Activated naive CD4-positive, alpha-beta T cell (primary cell): Measurements from ENCODE around the gene NECAB2.

Experiments
- DNase-seq, 4 experiments: peaks; one replicate each; lab custom pipeline; 2025; lab: John Stamatoyannopoulos, UW

Gene NECAB2

GRCh38 chr16:83992624-83993023 lies 24.6 kb downstream of the NECAB2 start:
- DNase-seq = no peak

GRCh38 chr16:83994087-83994486 lies 26.0 kb downstream of the NECAB2 start:
- DNase-seq = no peak

DNA sequence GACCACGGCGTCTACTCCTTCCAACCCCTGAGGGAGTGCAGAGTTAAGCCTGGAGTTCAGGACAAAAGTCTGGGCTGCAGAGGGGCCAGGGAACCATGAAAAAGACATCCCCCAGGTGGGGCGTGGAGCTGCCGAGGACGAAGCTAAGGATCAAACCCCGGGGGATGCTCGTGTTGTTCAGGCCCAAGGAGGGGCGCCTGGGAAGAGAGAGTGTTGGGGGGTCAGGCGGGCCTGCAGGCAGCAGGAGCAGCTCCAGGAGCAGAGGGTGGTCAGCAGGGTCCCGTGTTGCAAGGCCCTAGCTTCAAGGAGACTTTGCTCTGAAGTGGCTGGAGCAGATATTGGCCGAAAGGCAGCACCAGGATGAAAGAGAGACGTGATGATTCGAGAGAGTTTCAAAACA lies 26.7 kb downstream of the NECAB2 start:
- no peak for DNase-seq

DNA sequence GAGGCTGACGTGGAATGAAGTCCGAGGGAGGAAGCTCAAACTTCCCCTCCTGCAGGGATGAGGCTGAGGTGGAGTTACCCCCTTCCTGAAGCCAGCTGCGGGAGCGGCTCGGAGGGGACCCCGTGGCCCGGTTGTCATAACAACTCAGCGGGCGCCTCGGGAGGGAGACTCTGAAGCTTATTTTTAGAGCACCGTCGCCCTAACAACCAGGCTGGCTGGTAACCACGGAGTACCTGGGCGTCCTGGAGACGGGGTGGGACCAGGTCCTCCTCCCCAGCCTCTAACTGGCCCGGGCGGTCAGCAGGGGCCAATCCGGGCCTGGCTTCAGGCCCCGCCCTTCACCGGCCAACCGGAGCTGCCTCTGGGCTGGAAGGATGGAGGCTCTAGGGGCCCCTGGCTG lies 27.7 kb downstream of the NECAB2 start:
- DNase-seq = no peak

- no peak for DNase-seq
Measured at GRCh38 chr16:83996481-83997252, 28.6 kb downstream of the NECAB2 start.

DNA sequence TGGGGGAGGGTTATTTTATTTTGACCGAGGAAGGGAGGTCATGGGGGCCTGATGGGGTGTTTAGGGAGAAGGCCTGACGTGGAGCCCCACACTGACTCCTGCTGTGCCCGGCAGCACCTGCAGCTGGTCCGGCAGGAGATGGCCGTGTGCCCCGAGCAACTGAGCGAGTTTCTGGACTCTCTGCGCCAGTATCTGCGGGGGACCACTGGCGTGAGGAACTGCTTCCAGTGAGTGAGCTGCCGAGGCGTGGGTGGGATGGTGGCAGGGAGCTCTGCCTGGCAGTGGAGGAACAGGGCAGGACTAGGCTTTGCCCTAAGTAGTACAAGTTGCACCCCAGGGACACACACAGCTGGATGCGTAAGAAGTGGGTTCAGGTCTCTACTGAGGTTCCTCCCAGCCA lies 30.0 kb downstream of the NECAB2 start:
- no peak for DNase-seq

DNA sequence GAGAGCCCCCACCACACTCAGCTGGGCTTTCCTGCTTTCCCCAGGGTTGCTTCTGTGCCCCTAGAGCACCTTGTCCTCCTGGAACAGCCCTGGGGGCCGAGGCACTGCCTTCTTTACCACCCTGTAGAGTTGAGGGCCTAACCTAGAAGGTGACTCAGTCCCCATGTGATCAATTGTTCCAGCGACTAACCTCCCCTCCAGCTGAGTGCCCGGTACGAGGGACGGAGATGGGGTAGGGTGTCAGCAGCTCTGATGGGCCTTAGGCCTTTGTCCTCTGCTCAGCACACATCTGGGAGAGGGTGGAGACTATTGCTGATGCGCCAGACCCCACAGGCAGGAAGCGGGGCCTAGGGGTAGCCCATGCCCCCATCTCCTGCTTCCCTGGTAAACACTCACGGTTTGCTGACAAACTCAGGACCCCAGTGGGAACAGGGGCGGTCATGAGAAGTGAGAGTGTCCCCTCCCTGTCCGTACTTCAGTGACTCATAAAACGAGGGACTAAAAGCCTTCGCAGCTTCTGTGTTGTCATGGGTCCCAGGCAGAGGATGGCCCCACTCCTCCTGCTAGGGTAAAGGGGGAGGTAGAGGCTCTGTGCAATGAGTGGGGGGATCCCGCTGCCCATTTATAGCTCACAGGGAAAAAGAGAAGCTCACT lies 33.1 kb downstream of the NECAB2 start:
- no peak for DNase-seq

DNA sequence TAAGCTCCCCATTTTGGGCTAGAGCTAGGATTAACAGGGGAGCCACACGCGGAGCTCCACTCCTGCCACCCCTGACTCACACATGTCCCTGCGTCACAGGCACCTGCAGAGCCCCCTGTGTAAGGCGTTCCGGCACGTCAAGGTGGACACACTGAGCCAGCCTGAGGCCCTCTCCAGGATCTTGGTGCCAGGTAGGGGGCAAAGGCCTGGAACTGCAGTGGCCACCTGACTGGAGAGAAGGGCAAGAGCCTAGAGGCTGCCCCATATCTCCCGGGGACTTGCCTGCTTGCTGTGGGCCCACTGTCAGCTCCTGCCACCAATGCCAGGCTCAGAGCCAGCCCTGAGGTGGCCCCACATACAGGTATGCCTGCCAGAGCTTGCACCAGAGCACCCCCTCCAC lies 33.7 kb downstream of the NECAB2 start:
- no peak for DNase-seq

GRCh38 chr16:84003038-84003437 lies 35.0 kb downstream of the NECAB2 start:
- DNase-seq = no peak

DNA sequence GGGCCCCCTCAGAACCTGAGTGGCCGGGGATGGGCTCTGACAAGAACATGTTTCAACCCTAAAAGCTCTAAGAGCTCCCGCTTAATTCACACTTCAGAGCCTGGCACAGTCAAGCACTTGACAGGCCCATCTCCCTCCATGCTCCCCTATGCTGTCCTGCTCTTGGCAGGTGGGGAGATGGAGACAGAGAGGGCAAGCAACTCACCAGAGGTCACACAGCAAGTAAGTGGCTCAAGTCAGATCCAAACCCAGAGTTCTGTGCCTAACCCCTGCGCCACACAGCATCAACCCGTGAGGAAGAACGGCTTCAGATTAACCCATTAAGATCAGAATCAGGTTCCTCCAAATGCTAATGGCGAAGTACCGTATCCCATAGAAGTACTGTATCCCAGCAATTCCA lies 36.4 kb downstream of the NECAB2 start:
- DNase-seq = no peak

DNA sequence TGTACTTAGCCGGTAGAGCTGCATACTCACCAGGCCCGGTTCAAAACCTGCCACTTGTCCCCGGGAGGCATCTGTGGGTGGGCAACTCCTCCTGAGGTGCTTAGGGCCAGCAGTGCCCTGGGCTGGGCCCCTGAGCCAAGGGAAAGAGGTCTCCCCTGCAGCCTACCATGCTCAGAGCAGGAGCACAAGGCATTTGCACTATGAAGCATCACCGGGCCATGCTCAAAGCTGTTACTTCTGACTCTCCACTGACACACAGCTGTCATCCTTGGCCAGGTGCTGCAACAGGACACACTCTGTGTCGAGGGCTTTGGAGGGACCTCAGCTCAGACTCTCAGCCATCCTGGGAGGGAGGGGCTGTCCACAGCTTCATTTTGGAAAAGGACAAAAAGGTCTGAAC lies 37.3 kb downstream of the NECAB2 start:
- DNase-seq = no peak

DNA sequence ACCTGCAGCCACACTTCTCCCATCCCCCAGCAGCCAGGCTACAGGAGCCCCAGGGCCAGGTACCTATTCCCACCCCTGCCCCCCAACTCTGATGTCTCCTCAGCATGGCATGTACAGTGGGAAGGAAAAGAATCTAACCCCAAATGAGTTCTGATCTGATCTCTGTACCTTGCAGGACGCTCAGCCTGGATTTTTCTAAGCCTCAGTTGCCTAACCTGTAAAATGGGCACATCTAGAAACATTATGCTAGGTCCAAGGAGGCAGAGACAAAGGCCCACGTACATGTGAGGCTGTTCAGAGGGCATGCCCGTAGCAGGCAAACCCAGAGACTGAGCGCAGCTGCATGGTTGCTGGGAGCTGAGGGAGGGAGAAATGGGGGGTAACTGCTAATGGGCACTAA lies 39.5 kb downstream of the NECAB2 start:
- no peak for DNase-seq

DNA sequence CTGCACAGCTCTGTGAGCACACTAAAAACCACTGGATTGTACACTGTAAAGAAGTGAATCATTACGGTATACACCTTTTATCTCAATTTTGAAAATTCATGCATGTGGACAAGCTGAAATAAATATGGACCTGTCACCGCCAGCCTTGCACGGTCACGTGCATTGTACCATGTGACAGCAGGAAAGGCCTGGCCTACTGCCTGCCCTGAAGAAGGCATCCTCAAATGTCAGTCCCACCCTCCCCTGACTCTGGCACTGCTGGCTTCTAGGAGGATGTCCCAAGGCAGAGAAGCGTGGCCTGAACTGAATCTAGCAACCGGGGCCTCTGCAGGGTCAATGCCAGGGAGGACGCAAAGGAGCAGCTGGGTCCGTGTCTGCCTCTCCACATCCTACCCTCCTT lies 39.9 kb downstream of the NECAB2 start:
- DNase-seq = no peak

GRCh38 chr16:84009282-84009681 lies 41.2 kb downstream of the NECAB2 start:
- DNase-seq = no peak

DNA sequence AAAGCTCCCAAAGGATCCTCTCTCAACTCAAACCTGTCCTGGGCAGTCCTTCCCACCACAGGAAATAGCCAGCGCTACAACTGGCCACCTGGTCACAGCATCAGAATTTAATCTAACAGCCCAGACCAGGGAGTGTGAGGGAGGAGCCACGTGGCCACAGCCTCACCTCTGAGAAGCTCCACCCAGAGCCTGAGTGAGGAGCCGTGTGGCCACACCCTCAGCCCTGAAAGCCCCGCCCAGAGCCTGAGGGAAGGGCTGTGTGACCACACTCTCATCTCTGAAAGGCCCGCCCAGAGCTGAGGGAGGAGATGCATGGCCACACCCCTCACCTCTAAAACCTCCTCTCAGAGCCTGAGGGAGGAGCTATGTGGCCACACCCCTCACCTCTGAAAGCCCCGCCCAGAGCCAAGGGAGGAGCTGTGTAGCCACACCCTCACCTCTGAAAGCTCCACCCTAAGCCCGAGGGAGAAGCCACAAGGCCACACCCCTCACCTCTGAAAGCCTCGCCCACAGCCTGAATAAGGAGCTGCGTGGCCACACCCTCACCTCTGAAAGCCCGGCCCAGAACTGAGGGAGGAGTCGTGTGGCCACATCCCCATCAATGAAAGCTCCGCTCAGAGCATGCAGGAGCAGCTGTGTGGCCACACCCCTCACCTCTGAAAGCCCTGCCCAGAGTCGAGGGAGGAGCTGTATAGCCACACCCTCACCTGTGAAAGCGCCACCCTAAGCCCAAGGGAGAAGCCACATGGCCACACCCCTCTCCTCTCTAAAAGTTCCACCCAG lies 45.9 kb downstream of the NECAB2 start:
- peak in 2 of 4 experiments; percentile 12 to 34 for DNase-seq

GRCh38 chr16:84014570-84015327 lies 46.7 kb downstream of the NECAB2 start:
- DNase-seq = no peak

GRCh38 chr16:84015399-84015798 lies 47.4 kb downstream of the NECAB2 start:
- DNase-seq = no peak

GRCh38 chr16:84016477-84016876 lies 48.4 kb downstream of the NECAB2 start:
- DNase-seq = no peak

GRCh38 chr16:84018710-84019109 lies 50.7 kb downstream of the NECAB2 start:
- no peak for DNase-seq

GRCh38 chr16:84020353-84020752 lies 52.3 kb downstream of the NECAB2 start:
- DNase-seq = no peak

DNA sequence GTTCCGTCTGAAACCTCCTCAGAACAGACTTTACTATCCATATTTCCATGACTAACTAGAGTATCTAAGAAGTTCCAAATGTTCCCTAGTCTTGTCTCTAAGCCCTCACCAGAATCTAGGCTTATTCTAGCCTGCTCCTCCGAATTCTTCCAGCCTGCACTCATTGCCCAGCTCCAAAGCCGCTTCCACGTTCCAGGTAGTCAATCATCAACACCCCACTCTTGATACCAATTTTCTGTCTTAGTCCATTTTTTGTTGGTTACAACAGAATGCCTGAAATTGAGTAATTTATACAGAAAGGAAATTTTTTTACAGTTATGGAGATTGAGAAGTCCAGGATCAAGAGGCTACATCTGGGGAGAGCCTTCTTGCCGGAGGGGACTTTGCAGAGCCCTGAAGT lies 53.4 kb downstream of the NECAB2 start:
- DNase-seq = no peak

GRCh38 chr16:84022644-84023043 lies 54.6 kb downstream of the NECAB2 start:
- no peak for DNase-seq
